Ovary (tissue), 9 donors: ENCODE measurements around the gene GCC1. TPM values are rescaled to one million over a fixed set of nuclear protein-coding genes. Genes with fewer than 3 reads are reported as not detected.
"Not testable (repeated sequence)": the region's sequence is repeated elsewhere in the genome, so short reads cannot be mapped to it uniquely, and the experiment has no call there.

Experiments
- DNase-seq, 5 donors: peaks; one replicate each; pipeline ENCODE4 v3.0.0-alpha.2; 2019 to 2020
- H3K27ac ChIP-seq, 2 donors: fragments of 200-600 bp; one replicate each; pipeline versions ENCODE4 v1.5.1 to v1.8.0; 2019 to 2022
- H3K27me3 ChIP-seq: fragments of 200-600 bp; one replicate; pipeline ENCODE4 v1.8.0; 2022
- H3K36me3 ChIP-seq: fragments of 200-600 bp; sonication (generic); one replicate; pipeline ENCODE4 v1.5.1; 2019
- H3K4me1 ChIP-seq: one replicate; pipeline ENCODE4 v1.8.1; 2013; ENCODE audit warnings: mild to moderate bottlenecking, moderate library complexity; ENCODE audit not compliant: insufficient read depth
- H3K4me3 ChIP-seq: fragments of 200-600 bp; sonication (generic); one replicate; pipeline ENCODE4 v1.5.1; 2017
- H3K9me3 ChIP-seq, 2 donors: fragments of 200-600 bp in 1 of 2; sonication (generic) in 1 of 2; one replicate each; pipeline versions ENCODE4 v1.5.1 to v1.8.1; 2013 to 2019; ENCODE audit warnings: mild to moderate bottlenecking in 1 of 2, moderate library complexity in 1 of 2
- EP300 ChIP-seq: sonication (generic); formaldehyde crosslinking; IDR thresholded peaks from one replicate; pipeline ENCODE4 v1.6.1; 2017; ENCODE audit warnings: antibody characterized with exemption
- POLR2A ChIP-seq: fragments of 450-650 bp; IDR thresholded peaks from one replicate; pipeline ENCODE4 v1.6.1; 2017; ENCODE audit warnings: antibody characterized with exemption, mild to moderate bottlenecking, moderate library complexity
- WGBS, 3 donors: extraction: QIAGEN DNeasy Blood & Tissue Kit in 1 of 3; methylation state at CpG; one replicate each; pipeline versions ENCODE4 v1.1.5 to v1.1.7; 2013 to 2017; 5-methylcytosine and 5-hydroxymethylcytosine counted together
- intact Hi-C, 4 donors: fragments of 100-400 bp; cut with DNase I; formaldehyde crosslinking; loops; one replicate each; pipeline versions ENCODE4 v1.11.0 to v1.15.1; 2022 to 2023
- polyA plus RNA-seq, 2 donors: library from polyadenylated mRNA; stranded (reverse); fragments of 200-250 nt in 1 of 2; fragments of 350-450 nt in 1 of 2; fragmentation: Illumina TruSeq in 1 of 2; extraction: RNeasy Lipid Tissue Mini Kit (QIAGEN cat#74804) in 1 of 2; gene quantifications; one replicate each; pipeline ENCODE4 v1.2.3, GENCODE V29; 2013 to 2014
- total RNA-seq, 7 donors: library from RNA; depleted of rRNA in 2 of 7; stranded (reverse); fragments of >200 nt in 2 of 7; fragmentation: NEBNext Ultra II Directional in 3 of 7; extraction: Animal tissue kit (Norgen Biotek cat#: 25700) in 3 of 7; gene quantifications; one replicate each; pipeline versions ENCODE4 v1.1.0 to v1.2.4, GENCODE V29; 2016 to 2023
- TF ChIP-seq, protein P1 (sequence below), 3 donors: fragments of 450-650 bp in 2 of 3; fragments of 200-600 bp in 1 of 3; IDR thresholded peaks; one replicate each; pipeline versions ENCODE4 v1.5.1 to v1.8.0; 2016 to 2022; ENCODE audit warnings: antibody characterized with exemption in 3 of 3, mild to moderate bottlenecking in 1 of 3
- donor health status: DM: no; HTN: no; CAD: no; lungs with moderate emphysema.
- donor health status: DM: no; HTN: no; CAD: no.
- donor health status: Bipolar disorder and iron deficiency.
- donor health status: DM: yes; HTN: yes; CAD: no.
- donor health status: DM: no; HTN: no; CAD: no.
- donor health status: DM: yes; HTN: yes; CAD: no.

Gene GCC1
- total and polyA plus RNA-seq, 9 donors = 7.8 to 21.1 (median 13.0) TPM

DNA sequence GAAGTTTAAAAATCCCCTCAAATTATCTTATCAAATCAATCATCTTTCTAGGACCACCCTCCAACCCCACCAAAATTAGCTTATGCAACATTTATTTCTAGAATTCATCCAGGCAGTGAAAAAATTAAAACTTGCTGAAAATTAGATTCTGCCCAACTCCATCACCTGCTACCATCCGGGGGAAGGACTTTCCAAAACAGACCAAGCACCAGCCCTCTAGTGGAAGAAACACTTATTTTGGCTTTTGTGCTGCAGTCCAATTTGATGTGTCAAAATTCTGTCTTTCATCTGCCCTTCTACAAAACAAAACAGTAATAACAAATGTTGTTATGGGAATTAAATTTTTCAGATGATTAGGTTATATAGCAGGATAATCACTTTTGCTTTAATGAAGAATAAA lies 35.1 kb downstream of the GCC1 start:
- intact Hi-C loops = no loop called here
- DNase-seq = no peak
- H3K27ac ChIP-seq = no peak overlapping the region
- no peak overlapping the region for H3K4me3 ChIP-seq
- 33 to 45% (median 37%) methylated on average over 1 of the region's 1 CpG for WGBS, 3 donors
- TF ChIP-seq EP300 (no peak), POLR2A (no peak)
- TF ChIP-seq, protein P1, sequence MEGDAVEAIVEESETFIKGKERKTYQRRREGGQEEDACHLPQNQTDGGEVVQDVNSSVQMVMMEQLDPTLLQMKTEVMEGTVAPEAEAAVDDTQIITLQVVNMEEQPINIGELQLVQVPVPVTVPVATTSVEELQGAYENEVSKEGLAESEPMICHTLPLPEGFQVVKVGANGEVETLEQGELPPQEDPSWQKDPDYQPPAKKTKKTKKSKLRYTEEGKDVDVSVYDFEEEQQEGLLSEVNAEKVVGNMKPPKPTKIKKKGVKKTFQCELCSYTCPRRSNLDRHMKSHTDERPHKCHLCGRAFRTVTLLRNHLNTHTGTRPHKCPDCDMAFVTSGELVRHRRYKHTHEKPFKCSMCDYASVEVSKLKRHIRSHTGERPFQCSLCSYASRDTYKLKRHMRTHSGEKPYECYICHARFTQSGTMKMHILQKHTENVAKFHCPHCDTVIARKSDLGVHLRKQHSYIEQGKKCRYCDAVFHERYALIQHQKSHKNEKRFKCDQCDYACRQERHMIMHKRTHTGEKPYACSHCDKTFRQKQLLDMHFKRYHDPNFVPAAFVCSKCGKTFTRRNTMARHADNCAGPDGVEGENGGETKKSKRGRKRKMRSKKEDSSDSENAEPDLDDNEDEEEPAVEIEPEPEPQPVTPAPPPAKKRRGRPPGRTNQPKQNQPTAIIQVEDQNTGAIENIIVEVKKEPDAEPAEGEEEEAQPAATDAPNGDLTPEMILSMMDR (IDR thresholded peaks at IDR 0.05) = no peak
- no peaks in the 10 kb centered on the region for H3K9me3 ChIP-seq
- H3K4me1 ChIP-seq = no peaks in the 10 kb centered on the region
- no peaks in the 10 kb centered on the region for H3K27me3 ChIP-seq
- no peaks in the 10 kb centered on the region for H3K36me3 ChIP-seq

DNA sequence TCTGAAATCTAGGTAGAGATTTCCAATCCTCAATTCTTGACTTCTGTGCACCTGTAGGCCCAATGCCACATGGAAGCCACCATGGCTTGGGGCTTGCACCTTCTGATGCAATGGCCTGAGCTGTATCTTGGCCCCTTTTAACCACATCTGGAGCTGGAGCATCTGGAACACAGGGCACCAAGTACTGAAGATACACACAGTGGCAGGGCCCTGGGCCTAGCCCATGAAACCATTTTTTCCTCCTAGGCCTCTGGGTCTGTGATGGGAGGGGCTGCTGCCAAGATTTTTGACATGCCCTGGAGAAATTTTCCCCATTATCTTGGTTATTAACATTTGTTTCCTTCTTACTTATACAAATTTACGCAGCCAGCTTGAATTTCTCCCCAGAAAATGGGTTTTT lies 39.1 kb downstream of the GCC1 start:
- no peak overlapping the region for H3K4me3 ChIP-seq

DNA sequence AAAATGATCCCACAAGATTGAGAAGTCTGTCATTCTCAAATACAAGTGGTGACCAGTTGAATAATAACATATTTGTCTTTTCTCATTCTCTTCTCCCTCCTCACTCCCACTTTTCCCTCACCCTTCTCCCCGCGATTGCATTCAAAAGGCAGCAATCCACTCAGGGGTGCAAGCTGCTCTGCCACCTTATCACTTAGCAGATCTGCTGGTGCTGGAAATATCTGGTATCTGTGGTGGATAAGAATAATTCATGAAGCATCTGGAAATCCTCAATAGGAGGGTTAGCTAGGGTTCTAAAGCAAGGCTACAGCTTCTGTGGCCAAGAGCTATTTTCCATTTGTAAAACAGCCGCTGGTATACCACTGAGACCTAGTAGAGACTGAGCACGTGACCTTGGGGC lies 43.8 kb downstream of the GCC1 start:
- no peaks in the 10 kb centered on the region for H3K36me3 ChIP-seq
- TF ChIP-seq, protein P1 (IDR thresholded peaks at IDR 0.05) = no peak
- no peak overlapping the region for H3K4me3 ChIP-seq
- intact Hi-C loops = no loop called here
- WGBS, 3 donors = 71 to 82% (median 80%) methylated on average over 4 of the region's 4 CpGs
- DNase-seq = no peak
- no peaks in the 10 kb centered on the region for H3K9me3 ChIP-seq
- peaks cover 2% of the 10 kb centered on the region for H3K4me1 ChIP-seq
- H3K27me3 ChIP-seq = no peaks in the 10 kb centered on the region
- no peak overlapping the region for H3K27ac ChIP-seq

More for the DNA sequence above, 39.1 kb downstream of the GCC1 start:
- intact Hi-C loops = no loop called here
- WGBS, 3 donors = 67 to 86% (median 85%) methylated on average over 1 of the region's 1 CpG
- Histone ChIP-seq H3K27me3 (no peaks in the 10 kb centered on the region), H3K27ac (no peak overlapping the region), H3K4me1 (no peaks in the 10 kb centered on the region), H3K9me3 (no peaks in the 10 kb centered on the region), H3K36me3 (no peaks in the 10 kb centered on the region)
- DNase-seq = no peak
- TF ChIP-seq, protein P1 (IDR thresholded peaks at IDR 0.05) = no peak
- TF ChIP-seq POLR2A (no peak), EP300 (no peak)

DNA sequence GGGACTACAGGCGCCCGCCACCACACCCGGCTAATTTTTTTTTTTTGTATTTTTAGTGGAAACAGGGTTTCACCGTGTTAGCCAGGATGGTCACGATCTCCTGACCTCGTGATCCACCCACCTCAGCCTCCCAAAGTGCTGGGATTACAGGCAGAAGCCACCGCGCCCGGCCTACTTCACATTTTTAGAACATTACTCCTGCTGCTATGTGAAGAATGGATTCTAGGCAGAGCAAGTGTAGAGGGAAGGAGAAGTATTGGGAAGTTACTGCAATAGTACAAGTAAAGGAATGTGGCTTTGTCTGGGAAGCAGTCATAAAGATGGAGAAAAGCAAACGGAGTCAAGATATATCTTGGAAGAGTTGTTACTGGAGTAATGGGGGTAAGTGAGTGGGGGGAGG lies 44.9 kb downstream of the GCC1 start:
- H3K36me3 ChIP-seq, H3K9me3 ChIP-seq, DNase-seq, H3K4me3 ChIP-seq, H3K4me1 ChIP-seq, H3K27me3 ChIP-seq, intact Hi-C loops, H3K27ac ChIP-seq: not testable (repeated sequence)
- 79 to 85% (median 84%) methylated on average over 10 of the region's 10 CpGs for WGBS, 3 donors

DNA sequence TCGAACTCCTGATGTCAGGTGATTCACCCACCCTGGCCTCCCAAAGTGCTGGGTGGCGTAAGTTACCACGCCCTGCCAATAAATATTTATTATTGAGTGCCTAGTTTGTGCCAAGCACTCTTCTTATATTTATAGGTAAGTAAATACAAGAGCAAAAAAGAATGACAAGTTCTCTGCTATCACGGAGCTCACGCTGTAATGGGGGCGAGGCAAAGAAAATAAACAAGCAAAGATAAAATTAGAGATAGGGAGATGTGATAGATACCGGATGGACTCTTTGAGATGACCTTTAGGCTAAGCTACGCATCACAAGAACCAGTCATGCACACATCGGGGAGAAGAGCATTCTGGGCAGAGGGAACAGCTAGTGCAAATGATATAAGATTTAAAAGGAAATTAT lies 46.3 kb downstream of the GCC1 start:
- H3K27me3 ChIP-seq = no peaks in the 10 kb centered on the region
- WGBS, 3 donors = 70 to 76% (median 75%) methylated on average over 9 of the region's 9 CpGs
- intact Hi-C loops = no loop called here
- DNase-seq = no peak
- H3K36me3 ChIP-seq = no peaks in the 10 kb centered on the region
- H3K27ac ChIP-seq = no peak overlapping the region
- no peak overlapping the region for H3K4me3 ChIP-seq
- peaks cover 2% of the 10 kb centered on the region for H3K4me1 ChIP-seq
- TF ChIP-seq POLR2A = no peak
- TF ChIP-seq, protein P1 (IDR thresholded peaks at IDR 0.05) = no peak
- no peak for TF ChIP-seq EP300
- H3K9me3 ChIP-seq = no peaks in the 10 kb centered on the region
